ENCODE data around the gene SLC7A5.

Gene SLC7A5

GRCh38 chr16:87845807-87846619, 23.3 kb downstream of the SLC7A5 start:
- Mint-ChIP-seq H3K9me3 (no peaks in the 10 kb centered on the region), H3K27ac (no peak overlapping the region), H3K27me3 (no peaks in the 10 kb centered on the region), H3K4me1 (peaks cover 31% of the 10 kb centered on the region), H3K4me3 (no peak overlapping the region), H3K36me3 (peaks cover 27% of the 10 kb centered on the region)
- no peak for ATAC-seq

- no peaks in the 10 kb centered on the region for H3K9me3 Mint-ChIP-seq
- H3K4me3 Mint-ChIP-seq: no peak overlapping the region
- no peaks in the 10 kb centered on the region for H3K27me3 Mint-ChIP-seq
- H3K27ac Mint-ChIP-seq: no peak overlapping the region
- H3K4me1 Mint-ChIP-seq: peaks cover 23% of the 10 kb centered on the region
- H3K36me3 Mint-ChIP-seq: peaks cover 27% of the 10 kb centered on the region
- ATAC-seq: no peak
Measured at GRCh38 chr16:87845213-87845612, 24.1 kb downstream of the SLC7A5 start.

GRCh38 chr16:87844809-87845208, 24.5 kb downstream of the SLC7A5 start:
- Mint-ChIP-seq H3K9me3 (no peaks in the 10 kb centered on the region), H3K27ac (no peak overlapping the region), H3K4me1 (peaks cover 21% of the 10 kb centered on the region), H3K27me3 (no peaks in the 10 kb centered on the region), H3K36me3 (peaks cover 27% of the 10 kb centered on the region), H3K4me3 (no peak overlapping the region)
- ATAC-seq: no peak

- H3K36me3 Mint-ChIP-seq: peaks cover 29% of the 10 kb centered on the region
- no peak overlapping the region for H3K27ac Mint-ChIP-seq
Measured at GRCh38 chr16:87844120-87844733, 25.1 kb downstream of the SLC7A5 start.

GRCh38 chr16:87843678-87844105, 25.6 kb downstream of the SLC7A5 start:
- Mint-ChIP-seq H3K27me3 (no peaks in the 10 kb centered on the region), H3K4me1 (peaks cover 21% of the 10 kb centered on the region), H3K27ac (no peak overlapping the region), H3K36me3 (peaks cover 29% of the 10 kb centered on the region), H3K4me3 (no peak overlapping the region), H3K9me3 (no peaks in the 10 kb centered on the region)
- ATAC-seq: no peak

More at GRCh38 chr16:87844120-87844733, 25.1 kb downstream of the SLC7A5 start:
- no peak for ATAC-seq
- H3K4me3 Mint-ChIP-seq: no peak overlapping the region
- no peaks in the 10 kb centered on the region for H3K9me3 Mint-ChIP-seq
- H3K27me3 Mint-ChIP-seq: no peaks in the 10 kb centered on the region
- peaks cover 21% of the 10 kb centered on the region for H3K4me1 Mint-ChIP-seq

- H3K9me3 Mint-ChIP-seq: no peaks in the 10 kb centered on the region
- no peak overlapping the region for H3K27ac Mint-ChIP-seq
- H3K36me3 Mint-ChIP-seq: peaks cover 35% of the 10 kb centered on the region
- no peak overlapping the region for H3K4me3 Mint-ChIP-seq
- H3K27me3 Mint-ChIP-seq: no peaks in the 10 kb centered on the region
- ATAC-seq: no peak
- peaks cover 21% of the 10 kb centered on the region for H3K4me1 Mint-ChIP-seq
Measured at GRCh38 chr16:87842209-87842869, 27.0 kb downstream of the SLC7A5 start.

- peaks cover 21% of the 10 kb centered on the region for H3K4me1 Mint-ChIP-seq
- peaks cover 43% of the 10 kb centered on the region for H3K36me3 Mint-ChIP-seq
- H3K27ac Mint-ChIP-seq: no peak overlapping the region
- H3K27me3 Mint-ChIP-seq: no peaks in the 10 kb centered on the region
- ATAC-seq: no peak
- H3K4me3 Mint-ChIP-seq: no peak overlapping the region
- no peaks in the 10 kb centered on the region for H3K9me3 Mint-ChIP-seq
Measured at GRCh38 chr16:87841340-87842208, 27.7 kb downstream of the SLC7A5 start.

- Mint-ChIP-seq H3K27ac (no peak overlapping the region), H3K36me3 (peaks cover 54% of the 10 kb centered on the region), H3K4me1 (peaks cover 21% of the 10 kb centered on the region), H3K9me3 (no peaks in the 10 kb centered on the region), H3K4me3 (no peak overlapping the region), H3K27me3 (no peaks in the 10 kb centered on the region)
- ATAC-seq: no peak
Measured at GRCh38 chr16:87840271-87840978, 28.9 kb downstream of the SLC7A5 start.

- Mint-ChIP-seq H3K36me3 (peaks cover 56% of the 10 kb centered on the region), H3K27me3 (no peaks in the 10 kb centered on the region), H3K9me3 (no peaks in the 10 kb centered on the region), H3K4me3 (no peak overlapping the region), H3K27ac (no peak overlapping the region), H3K4me1 (peaks cover 19% of the 10 kb centered on the region)
- no peak for ATAC-seq
Measured at GRCh38 chr16:87839542-87840270, 29.6 kb downstream of the SLC7A5 start.

- Mint-ChIP-seq H3K4me3 (no peak overlapping the region), H3K36me3 (peaks cover 60% of the 10 kb centered on the region), H3K27me3 (no peaks in the 10 kb centered on the region), H3K4me1 (peaks cover 14% of the 10 kb centered on the region), H3K27ac (no peak overlapping the region), H3K9me3 (no peaks in the 10 kb centered on the region)
- ATAC-seq: no peak
Measured at GRCh38 chr16:87838643-87839541, 30.4 kb downstream of the SLC7A5 start.

- H3K4me3 Mint-ChIP-seq: no peak overlapping the region
- no peak overlapping the region for H3K27ac Mint-ChIP-seq
- no peaks in the 10 kb centered on the region for H3K9me3 Mint-ChIP-seq
- no peak for ATAC-seq
- H3K36me3 Mint-ChIP-seq: peaks cover 55% of the 10 kb centered on the region
- H3K27me3 Mint-ChIP-seq: no peaks in the 10 kb centered on the region
- H3K4me1 Mint-ChIP-seq: peaks cover 10% of the 10 kb centered on the region
Measured at GRCh38 chr16:87837627-87838289, 31.5 kb downstream of the SLC7A5 start.

- no peaks in the 10 kb centered on the region for H3K27me3 Mint-ChIP-seq
- no peak for ATAC-seq
- no peaks in the 10 kb centered on the region for H3K9me3 Mint-ChIP-seq
- no peak overlapping the region for H3K4me3 Mint-ChIP-seq
- no peak overlapping the region for H3K27ac Mint-ChIP-seq
- peaks cover 55% of the 10 kb centered on the region for H3K36me3 Mint-ChIP-seq
- peaks cover 13% of the 10 kb centered on the region for H3K4me1 Mint-ChIP-seq
Measured at GRCh38 chr16:87836844-87837581, 32.3 kb downstream of the SLC7A5 start.

All from stimulated activated memory B cell treated with anti-CD40 and anti-IgM and Interleukin-4, amounts not matched to agents 10 μg/mL and 1 μg/mL and 100 μg/mL, for 72 hours (primary cell).